ENCODE data around the gene CASD1. TPM values are rescaled to one million over a fixed set of nuclear protein-coding genes. Genes with fewer than 3 reads are reported as not detected.
A peak's percentile ranks its signal among the peaks of the same experiment; 100 is the strongest.

Gene CASD1
- total and polyA plus RNA-seq, 2 donors = 20.2 to 34.2 TPM

- Histone ChIP-seq H3K36me3 (ENCODE audit: control insufficient read depth in 2 of 2, insufficient read depth in 2 of 2, low read length in 1 of 2) (no peaks in the 10 kb centered on the region), H3K9me3 (ENCODE audit: control insufficient read depth in 2 of 2, insufficient read depth in 1 of 2, low read length in 1 of 2) (no peaks in the 10 kb centered on the region), H3K4me1 (ENCODE audit: control insufficient read depth in 2 of 2, insufficient read depth in 2 of 2, low read length in 2 of 2) (no peaks in the 10 kb centered on the region), H3K4me3 (ENCODE audit: low read length in 2 of 2) (no peak overlapping the region), H3K27ac (ENCODE audit: low read depth in 1 of 2, low read length in 1 of 2) (no peak overlapping the region), H3K27me3 (ENCODE audit: control insufficient read depth in 2 of 2, insufficient read depth in 1 of 2, low read length in 1 of 2) (no peaks in the 10 kb centered on the region)
- no peak for DNase-seq (ENCODE audit: low read depth in 6 of 9, low spot score in 9 of 9)
- WGBS = 96% methylated on average over 2 of the region's 2 CpGs
Measured at GRCh38 chr7:94483843-94484242, 25.8 kb upstream of the CASD1 start.

- DNase-seq (ENCODE audit: low read depth in 6 of 9, low spot score in 9 of 9) = no peak
- Histone ChIP-seq H3K27ac (ENCODE audit: low read depth in 1 of 2, low read length in 1 of 2) (no peak overlapping the region), H3K4me3 (ENCODE audit: low read length in 2 of 2) (no peak overlapping the region), H3K36me3 (ENCODE audit: control insufficient read depth in 2 of 2, insufficient read depth in 2 of 2, low read length in 1 of 2) (no peaks in the 10 kb centered on the region), H3K4me1 (ENCODE audit: control insufficient read depth in 2 of 2, insufficient read depth in 2 of 2, low read length in 2 of 2) (no peaks in the 10 kb centered on the region), H3K27me3 (ENCODE audit: control insufficient read depth in 2 of 2, insufficient read depth in 1 of 2, low read length in 1 of 2) (no peaks in the 10 kb centered on the region), H3K9me3 (ENCODE audit: control insufficient read depth in 2 of 2, insufficient read depth in 1 of 2, low read length in 1 of 2) (no peaks in the 10 kb centered on the region)
- 78% methylated on average over 3 of the region's 3 CpGs for WGBS
Measured at GRCh38 chr7:94486216-94486615, 23.4 kb upstream of the CASD1 start.

GRCh38 chr7:94491410-94491809 lies 18.2 kb upstream of the CASD1 start:
- Histone ChIP-seq H3K4me1 (ENCODE audit: control insufficient read depth in 2 of 2, insufficient read depth in 2 of 2, low read length in 2 of 2) (no peaks in the 10 kb centered on the region), H3K4me3 (ENCODE audit: low read length in 2 of 2) (no peak overlapping the region), H3K27ac (ENCODE audit: low read depth in 1 of 2, low read length in 1 of 2) (no peak overlapping the region), H3K9me3 (ENCODE audit: control insufficient read depth in 2 of 2, insufficient read depth in 1 of 2, low read length in 1 of 2) (no peaks in the 10 kb centered on the region), H3K36me3 (ENCODE audit: control insufficient read depth in 2 of 2, insufficient read depth in 2 of 2, low read length in 1 of 2) (no peaks in the 10 kb centered on the region), H3K27me3 (ENCODE audit: control insufficient read depth in 2 of 2, insufficient read depth in 1 of 2, low read length in 1 of 2) (no peaks in the 10 kb centered on the region)
- WGBS = 81% methylated on average over 3 of the region's 3 CpGs
- DNase-seq (ENCODE audit: low read depth in 6 of 9, low spot score in 9 of 9) = no peak

GRCh38 chr7:94492601-94493000 lies 17.0 kb upstream of the CASD1 start:
- Histone ChIP-seq H3K9me3 (ENCODE audit: control insufficient read depth in 2 of 2, insufficient read depth in 1 of 2, low read length in 1 of 2) (no peaks in the 10 kb centered on the region), H3K36me3 (ENCODE audit: control insufficient read depth in 2 of 2, insufficient read depth in 2 of 2, low read length in 1 of 2) (no peaks in the 10 kb centered on the region), H3K27me3 (ENCODE audit: control insufficient read depth in 2 of 2, insufficient read depth in 1 of 2, low read length in 1 of 2) (no peaks in the 10 kb centered on the region), H3K27ac (ENCODE audit: low read depth in 1 of 2, low read length in 1 of 2) (no peak overlapping the region), H3K4me3 (ENCODE audit: low read length in 2 of 2) (no peak overlapping the region), H3K4me1 (ENCODE audit: control insufficient read depth in 2 of 2, insufficient read depth in 2 of 2, low read length in 2 of 2) (no peaks in the 10 kb centered on the region)
- DNase-seq (ENCODE audit: low read depth in 6 of 9, low spot score in 9 of 9) = no peak
- 97% methylated on average over 2 of the region's 2 CpGs for WGBS

GRCh38 chr7:94497874-94498670 lies 11.5 kb upstream of the CASD1 start:
- 90% methylated on average over 2 of the region's 2 CpGs for WGBS
- Histone ChIP-seq H3K36me3 (ENCODE audit: control insufficient read depth in 2 of 2, insufficient read depth in 2 of 2, low read length in 1 of 2) (no peaks in the 10 kb centered on the region), H3K4me1 (ENCODE audit: control insufficient read depth in 2 of 2, insufficient read depth in 2 of 2, low read length in 2 of 2) (no peaks in the 10 kb centered on the region), H3K27ac (ENCODE audit: low read depth in 1 of 2, low read length in 1 of 2) (no peak overlapping the region), H3K9me3 (ENCODE audit: control insufficient read depth in 2 of 2, insufficient read depth in 1 of 2, low read length in 1 of 2) (no peaks in the 10 kb centered on the region), H3K4me3 (ENCODE audit: low read length in 2 of 2) (no peak overlapping the region), H3K27me3 (ENCODE audit: control insufficient read depth in 2 of 2, insufficient read depth in 1 of 2, low read length in 1 of 2) (no peaks in the 10 kb centered on the region)
- DNase-seq (ENCODE audit: low read depth in 6 of 9, low spot score in 9 of 9) = no peak

GRCh38 chr7:94498918-94499317 lies 10.7 kb upstream of the CASD1 start:
- 100% methylated on average over 2 of the region's 2 CpGs for WGBS
- no peaks in the 10 kb centered on the region for H3K9me3 ChIP-seq (ENCODE audit: control insufficient read depth in 2 of 2, insufficient read depth in 1 of 2, low read length in 1 of 2)

GRCh38 chr7:94507462-94507861 lies 2.1 kb upstream of the CASD1 start:
- Histone ChIP-seq H3K4me3 (ENCODE audit: low read length in 2 of 2) (no peak overlapping the region), H3K36me3 (ENCODE audit: control insufficient read depth in 2 of 2, insufficient read depth in 2 of 2, low read length in 1 of 2) (no peaks in the 10 kb centered on the region), H3K9me3 (ENCODE audit: control insufficient read depth in 2 of 2, insufficient read depth in 1 of 2, low read length in 1 of 2) (peaks cover 0 to 3% of the 10 kb centered on the region in 2 donors), H3K27me3 (ENCODE audit: control insufficient read depth in 2 of 2, insufficient read depth in 1 of 2, low read length in 1 of 2) (no peaks in the 10 kb centered on the region), H3K4me1 (ENCODE audit: control insufficient read depth in 2 of 2, insufficient read depth in 2 of 2, low read length in 2 of 2) (peaks cover 11 to 18% of the 10 kb centered on the region in 2 donors), H3K27ac (ENCODE audit: low read depth in 1 of 2, low read length in 1 of 2) (no peak overlapping the region)
- WGBS = 96% methylated on average over 1 of the region's 1 CpG
- DNase-seq (ENCODE audit: low read depth in 6 of 9, low spot score in 9 of 9) = no peak

More at GRCh38 chr7:94498918-94499317, 10.7 kb upstream of the CASD1 start:
- no peaks in the 10 kb centered on the region for H3K27me3 ChIP-seq (ENCODE audit: control insufficient read depth in 2 of 2, insufficient read depth in 1 of 2, low read length in 1 of 2)
- no peaks in the 10 kb centered on the region for H3K4me1 ChIP-seq (ENCODE audit: control insufficient read depth in 2 of 2, insufficient read depth in 2 of 2, low read length in 2 of 2)
- H3K4me3 ChIP-seq (ENCODE audit: low read length in 2 of 2) = no peak overlapping the region
- no peak for DNase-seq (ENCODE audit: low read depth in 6 of 9, low spot score in 9 of 9)
- no peak overlapping the region for H3K27ac ChIP-seq (ENCODE audit: low read depth in 1 of 2, low read length in 1 of 2)
- H3K36me3 ChIP-seq (ENCODE audit: control insufficient read depth in 2 of 2, insufficient read depth in 2 of 2, low read length in 1 of 2) = no peaks in the 10 kb centered on the region

- Histone ChIP-seq H3K27ac (ENCODE audit: low read depth in 1 of 2, low read length in 1 of 2) (no peak overlapping the region), H3K4me1 (ENCODE audit: control insufficient read depth in 2 of 2, insufficient read depth in 2 of 2, low read length in 2 of 2) (peaks cover 11 to 18% of the 10 kb centered on the region in 2 donors), H3K27me3 (ENCODE audit: control insufficient read depth in 2 of 2, insufficient read depth in 1 of 2, low read length in 1 of 2) (no peaks in the 10 kb centered on the region), H3K9me3 (ENCODE audit: control insufficient read depth in 2 of 2, insufficient read depth in 1 of 2, low read length in 1 of 2) (peaks cover 0 to 3% of the 10 kb centered on the region in 2 donors), H3K4me3 (ENCODE audit: low read length in 2 of 2) (no peak overlapping the region), H3K36me3 (ENCODE audit: control insufficient read depth in 2 of 2, insufficient read depth in 2 of 2, low read length in 1 of 2) (no peaks in the 10 kb centered on the region)
- DNase-seq (ENCODE audit: low read depth in 6 of 9, low spot score in 9 of 9) = no peak
Measured at GRCh38 chr7:94507962-94508361, 1.6 kb upstream of the CASD1 start.

GRCh38 chr7:94509887-94510581 lies 425 bp downstream of the CASD1 start:
- WGBS = under 1% methylated on average over 75 of the region's 75 CpGs
- Histone ChIP-seq H3K4me3 (ENCODE audit: low read length in 2 of 2) (peak overlapping the region; percentile 78 to 86), H3K4me1 (ENCODE audit: control insufficient read depth in 2 of 2, insufficient read depth in 2 of 2, low read length in 2 of 2) (peaks cover 11 to 18% of the 10 kb centered on the region in 2 donors), H3K27ac (ENCODE audit: low read depth in 1 of 2, low read length in 1 of 2) (peak overlapping the region; percentile 89 to 90), H3K36me3 (ENCODE audit: control insufficient read depth in 2 of 2, insufficient read depth in 2 of 2, low read length in 1 of 2) (no peaks in the 10 kb centered on the region), H3K27me3 (ENCODE audit: control insufficient read depth in 2 of 2, insufficient read depth in 1 of 2, low read length in 1 of 2) (no peaks in the 10 kb centered on the region), H3K9me3 (ENCODE audit: control insufficient read depth in 2 of 2, insufficient read depth in 1 of 2, low read length in 1 of 2) (peaks cover 0 to 3% of the 10 kb centered on the region in 2 donors)
- peak; percentile 36 to 85 (median 67) for DNase-seq (ENCODE audit: low read depth in 6 of 9, low spot score in 9 of 9)

Measured in thymus (tissue), 11 donors.